NCI-H1436 (cell line): Measurements from ENCODE around the gene ELFN1.

Experiments
- DNase-seq: peaks from one replicate; lab custom pipeline; 2025; lab: John Stamatoyannopoulos, UW

ELFN1 gene

GRCh38 chr7:1742555-1743303, 72.7 kb downstream of the ELFN1 start:
- DNase-seq: no peak

- DNase-seq: no peak
Measured at GRCh38 chr7:1743481-1744230, 73.6 kb downstream of the ELFN1 start.

- DNase-seq: no peak
Measured at GRCh38 chr7:1744296-1745017, 74.4 kb downstream of the ELFN1 start.

- DNase-seq: no peak
Measured at GRCh38 chr7:1745018-1745532, 75.0 kb downstream of the ELFN1 start.

GRCh38 chr7:1745576-1746490, 75.8 kb downstream of the ELFN1 start:
- DNase-seq: no peak

- DNase-seq: no peak
Measured at GRCh38 chr7:1746491-1746975, 76.5 kb downstream of the ELFN1 start.

GRCh38 chr7:1747004-1747801, 77.1 kb downstream of the ELFN1 start:
- DNase-seq: no peak

- no peak for DNase-seq
Measured at GRCh38 chr7:1748076-1748838, 78.2 kb downstream of the ELFN1 start.

- DNase-seq: no peak
Measured at GRCh38 chr7:1748839-1749173, 78.7 kb downstream of the ELFN1 start.

- DNase-seq: no peak
Measured at GRCh38 chr7:1749351-1749863, 79.3 kb downstream of the ELFN1 start.

- DNase-seq: no peak
Measured at GRCh38 chr7:1749864-1750466, 79.9 kb downstream of the ELFN1 start.

GRCh38 chr7:1750541-1751021, 80.5 kb downstream of the ELFN1 start:
- no peak for DNase-seq

- no peak for DNase-seq
Measured at GRCh38 chr7:1752111-1752510, 82.0 kb downstream of the ELFN1 start.

GRCh38 chr7:1752771-1753563, 82.9 kb downstream of the ELFN1 start:
- DNase-seq: no peak

GRCh38 chr7:1753564-1753867, 83.4 kb downstream of the ELFN1 start:
- DNase-seq: no peak

GRCh38 chr7:1754345-1754908, 84.3 kb downstream of the ELFN1 start:
- no peak for DNase-seq

GRCh38 chr7:1755783-1756625, 85.9 kb downstream of the ELFN1 start:
- DNase-seq: no peak
